Measurements from ENCODE around the gene GPR26.

Gene GPR26

DNA sequence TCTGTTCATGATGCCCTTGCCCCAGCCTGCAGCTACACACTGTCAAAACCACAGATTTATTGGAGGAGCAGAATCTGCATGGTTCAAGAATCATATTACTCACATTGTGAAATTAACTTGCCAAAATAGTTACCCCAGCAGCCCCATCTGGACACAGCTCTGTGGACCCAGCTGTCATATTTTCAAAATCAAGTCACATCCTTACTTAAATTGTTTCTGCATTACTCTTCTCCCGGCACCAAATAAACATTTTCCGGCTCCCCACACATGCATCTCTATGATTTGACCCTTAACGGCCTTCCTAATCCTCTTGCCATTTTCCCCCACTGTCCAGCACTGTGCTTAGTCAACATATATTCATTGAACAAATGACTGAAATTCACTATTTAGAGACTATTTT is 43.8 kb upstream of the GPR26 start:
- POLR2A ChIA-PET = no interaction called here
- Histone ChIP-seq H3K36me3 (ENCODE audit: control insufficient read depth in 2 of 2, insufficient read depth in 1 of 2, low read length in 2 of 2) (no peaks in the 10 kb centered on the region), H3K4me3 (ENCODE audit: low read depth, low read length) (no peak overlapping the region), H3K9me3 (ENCODE audit: control insufficient read depth, insufficient read depth, low read depth, low read length) (no peaks in the 10 kb centered on the region), H3K27ac (ENCODE audit: extremely low read depth, low read depth, low read length) (no peak overlapping the region), H3K4me1 (ENCODE audit: control insufficient read depth, insufficient read depth, low read length) (no peaks in the 10 kb centered on the region)
- CTCF ChIA-PET = no interaction called here
- TF ChIP-seq ZNF280C (tag by site-specific recombination; IDR thresholded peaks at IDR 0.05) (no peak), ZSCAN16 (tag by site-specific recombination; IDR thresholded peaks at IDR 0.05) (no peak), ZNF114 (tag by site-specific recombination; IDR thresholded peaks at IDR 0.05) (no peak), ELK4 (IDR thresholded peaks at IDR 0.05; ENCODE audit: borderline replicate concordance, low read depth, low read length) (no peak), ZNF521 (tag by site-specific recombination; IDR thresholded peaks at IDR 0.05) (no peak), ZNF24 (tag by site-specific recombination; IDR thresholded peaks at IDR 0.05) (no peak), ZBTB8A (tag by site-specific recombination; IDR thresholded peaks at IDR 0.05) (no peak), KLF8 (tag by site-specific recombination; IDR thresholded peaks at IDR 0.05) (no peak), ZNF621 (tag by site-specific recombination; IDR thresholded peaks at IDR 0.05) (no peak), ZNF514 (tag by site-specific recombination; IDR thresholded peaks at IDR 0.05) (no peak), REPIN1 (tag by site-specific recombination; IDR thresholded peaks at IDR 0.05; ENCODE audit: low read depth) (no peak), ZNF19 (tag by site-specific recombination; IDR thresholded peaks at IDR 0.05; ENCODE audit: low read depth) (no peak), ZNF174 (tag by site-specific recombination; IDR thresholded peaks at IDR 0.05) (no peak), ZNF132 (tag by site-specific recombination; IDR thresholded peaks at IDR 0.05; ENCODE audit: borderline replicate concordance) (no peak), ZBTB20 (tag by site-specific recombination; IDR thresholded peaks at IDR 0.05) (no peak), ZNF776 (tag by site-specific recombination; IDR thresholded peaks at IDR 0.05; ENCODE audit: borderline replicate concordance) (no peak)
- TF ChIP-seq, protein P1, sequence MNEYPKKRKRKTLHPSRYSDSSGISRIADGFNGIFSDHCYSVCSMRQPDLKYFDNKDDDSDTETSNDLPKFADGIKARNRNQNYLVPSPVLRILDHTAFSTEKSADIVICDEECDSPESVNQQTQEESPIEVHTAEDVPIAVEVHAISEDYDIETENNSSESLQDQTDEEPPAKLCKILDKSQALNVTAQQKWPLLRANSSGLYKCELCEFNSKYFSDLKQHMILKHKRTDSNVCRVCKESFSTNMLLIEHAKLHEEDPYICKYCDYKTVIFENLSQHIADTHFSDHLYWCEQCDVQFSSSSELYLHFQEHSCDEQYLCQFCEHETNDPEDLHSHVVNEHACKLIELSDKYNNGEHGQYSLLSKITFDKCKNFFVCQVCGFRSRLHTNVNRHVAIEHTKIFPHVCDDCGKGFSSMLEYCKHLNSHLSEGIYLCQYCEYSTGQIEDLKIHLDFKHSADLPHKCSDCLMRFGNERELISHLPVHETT (tag by site-specific recombination; IDR thresholded peaks at IDR 0.05) = no peak
- TF ChIP-seq, protein P2, sequence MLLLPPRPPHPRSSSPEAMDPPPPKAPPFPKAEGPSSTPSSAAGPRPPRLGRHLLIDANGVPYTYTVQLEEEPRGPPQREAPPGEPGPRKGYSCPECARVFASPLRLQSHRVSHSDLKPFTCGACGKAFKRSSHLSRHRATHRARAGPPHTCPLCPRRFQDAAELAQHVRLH (tag by site-specific recombination; IDR thresholded peaks at IDR 0.05) = no peak
- TF ChIP-seq, protein P3, sequence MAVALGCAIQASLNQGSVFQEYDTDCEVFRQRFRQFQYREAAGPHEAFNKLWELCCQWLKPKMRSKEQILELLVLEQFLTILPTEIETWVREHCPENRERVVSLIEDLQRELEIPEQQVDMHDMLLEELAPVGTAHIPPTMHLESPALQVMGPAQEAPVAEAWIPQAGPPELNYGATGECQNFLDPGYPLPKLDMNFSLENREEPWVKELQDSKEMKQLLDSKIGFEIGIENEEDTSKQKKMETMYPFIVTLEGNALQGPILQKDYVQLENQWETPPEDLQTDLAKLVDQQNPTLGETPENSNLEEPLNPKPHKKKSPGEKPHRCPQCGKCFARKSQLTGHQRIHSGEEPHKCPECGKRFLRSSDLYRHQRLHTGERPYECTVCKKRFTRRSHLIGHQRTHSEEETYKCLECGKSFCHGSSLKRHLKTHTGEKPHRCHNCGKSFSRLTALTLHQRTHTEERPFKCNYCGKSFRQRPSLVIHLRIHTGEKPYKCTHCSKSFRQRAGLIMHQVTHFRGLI (tag by site-specific recombination; IDR thresholded peaks at IDR 0.05) = no peak

DNA sequence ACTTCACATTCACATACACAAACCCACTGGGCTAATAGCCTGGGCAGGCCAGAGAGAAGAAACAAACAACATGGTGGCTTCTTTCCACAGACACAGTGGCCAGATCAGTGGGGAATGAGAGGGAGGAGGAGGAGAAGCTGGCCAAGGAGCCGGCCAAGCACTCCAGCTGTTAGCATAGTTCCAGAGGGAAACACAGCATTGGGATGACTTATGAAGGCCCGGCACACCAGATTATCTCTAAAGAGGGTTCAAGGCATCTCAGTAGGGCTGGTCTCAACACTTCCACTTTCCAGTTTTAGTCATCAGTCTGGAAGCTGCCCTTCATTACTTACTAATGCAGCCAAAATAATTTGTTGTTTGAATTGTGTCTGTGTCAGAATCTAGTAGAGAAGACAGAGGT is 42.1 kb upstream of the GPR26 start:
- ChIA-PET CTCF (interaction anchor here (0.9 kb wide), 1 partner anchor 42 kb away, joined by 3 read pairs; no protein-coding TSS in a partner anchor), POLR2A (no interaction called here)
- H3K4me3 ChIP-seq (ENCODE audit: low read depth, low read length) = no peak overlapping the region
- H3K4me1 ChIP-seq (ENCODE audit: control insufficient read depth, insufficient read depth, low read length) = no peaks in the 10 kb centered on the region
- H3K36me3 ChIP-seq (ENCODE audit: control insufficient read depth in 2 of 2, insufficient read depth in 1 of 2, low read length in 2 of 2) = no peaks in the 10 kb centered on the region
- H3K9me3 ChIP-seq (ENCODE audit: control insufficient read depth, insufficient read depth, low read depth, low read length) = no peaks in the 10 kb centered on the region
- no peak overlapping the region for H3K27ac ChIP-seq (ENCODE audit: extremely low read depth, low read depth, low read length)
- TF ChIP-seq ZNF48 (tag by site-specific recombination; IDR thresholded peaks at IDR 0.05) (no peak), ZNF132 (tag by site-specific recombination; IDR thresholded peaks at IDR 0.05; ENCODE audit: borderline replicate concordance) (no peak), ZNF501 (tag by site-specific recombination; IDR thresholded peaks at IDR 0.05) (no peak), ZNF248 (tag by site-specific recombination; IDR thresholded peaks at IDR 0.05) (no peak), SCRT1 (tag by site-specific recombination; IDR thresholded peaks at IDR 0.05; ENCODE audit: borderline replicate concordance) (no peak), ZNF302 (tag by site-specific recombination; IDR thresholded peaks at IDR 0.05; ENCODE audit: low read depth) (no peak), ZNF76 (tag by site-specific recombination; IDR thresholded peaks at IDR 0.05; ENCODE audit: borderline replicate concordance, low read depth) (no peak), GFI1B (tag by site-specific recombination; IDR thresholded peaks at IDR 0.05) (no peak)
- TF ChIP-seq, protein P4, sequence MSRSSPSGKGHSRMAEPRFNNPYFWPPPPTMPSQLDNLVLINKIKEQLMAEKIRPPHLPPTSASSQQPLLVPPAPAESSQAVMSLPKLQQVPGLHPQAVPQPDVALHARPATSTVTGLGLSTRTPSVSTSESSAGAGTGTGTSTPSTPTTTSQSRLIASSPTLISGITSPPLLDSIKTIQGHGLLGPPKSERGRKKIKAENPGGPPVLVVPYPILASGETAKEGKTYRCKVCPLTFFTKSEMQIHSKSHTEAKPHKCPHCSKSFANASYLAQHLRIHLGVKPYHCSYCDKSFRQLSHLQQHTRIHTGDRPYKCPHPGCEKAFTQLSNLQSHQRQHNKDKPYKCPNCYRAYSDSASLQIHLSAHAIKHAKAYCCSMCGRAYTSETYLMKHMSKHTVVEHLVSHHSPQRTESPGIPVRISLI (tag by site-specific recombination; IDR thresholded peaks at IDR 0.05) = no peak
- TF ChIP-seq, protein P5, sequence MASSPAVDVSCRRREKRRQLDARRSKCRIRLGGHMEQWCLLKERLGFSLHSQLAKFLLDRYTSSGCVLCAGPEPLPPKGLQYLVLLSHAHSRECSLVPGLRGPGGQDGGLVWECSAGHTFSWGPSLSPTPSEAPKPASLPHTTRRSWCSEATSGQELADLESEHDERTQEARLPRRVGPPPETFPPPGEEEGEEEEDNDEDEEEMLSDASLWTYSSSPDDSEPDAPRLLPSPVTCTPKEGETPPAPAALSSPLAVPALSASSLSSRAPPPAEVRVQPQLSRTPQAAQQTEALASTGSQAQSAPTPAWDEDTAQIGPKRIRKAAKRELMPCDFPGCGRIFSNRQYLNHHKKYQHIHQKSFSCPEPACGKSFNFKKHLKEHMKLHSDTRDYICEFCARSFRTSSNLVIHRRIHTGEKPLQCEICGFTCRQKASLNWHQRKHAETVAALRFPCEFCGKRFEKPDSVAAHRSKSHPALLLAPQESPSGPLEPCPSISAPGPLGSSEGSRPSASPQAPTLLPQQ (tag by site-specific recombination; IDR thresholded peaks at IDR 0.05) = no peak

Data from HEK293 (cell line).